ENCODE measurements around the gene RCCD1. TPM values are rescaled to one million over a fixed set of nuclear protein-coding genes. Genes with fewer than 3 reads are reported as not detected.

The RCCD1 gene
- total RNA-seq, 6 experiments from 2014 or later = 13.7 to 16.4 (median 14.2) TPM

DNA sequence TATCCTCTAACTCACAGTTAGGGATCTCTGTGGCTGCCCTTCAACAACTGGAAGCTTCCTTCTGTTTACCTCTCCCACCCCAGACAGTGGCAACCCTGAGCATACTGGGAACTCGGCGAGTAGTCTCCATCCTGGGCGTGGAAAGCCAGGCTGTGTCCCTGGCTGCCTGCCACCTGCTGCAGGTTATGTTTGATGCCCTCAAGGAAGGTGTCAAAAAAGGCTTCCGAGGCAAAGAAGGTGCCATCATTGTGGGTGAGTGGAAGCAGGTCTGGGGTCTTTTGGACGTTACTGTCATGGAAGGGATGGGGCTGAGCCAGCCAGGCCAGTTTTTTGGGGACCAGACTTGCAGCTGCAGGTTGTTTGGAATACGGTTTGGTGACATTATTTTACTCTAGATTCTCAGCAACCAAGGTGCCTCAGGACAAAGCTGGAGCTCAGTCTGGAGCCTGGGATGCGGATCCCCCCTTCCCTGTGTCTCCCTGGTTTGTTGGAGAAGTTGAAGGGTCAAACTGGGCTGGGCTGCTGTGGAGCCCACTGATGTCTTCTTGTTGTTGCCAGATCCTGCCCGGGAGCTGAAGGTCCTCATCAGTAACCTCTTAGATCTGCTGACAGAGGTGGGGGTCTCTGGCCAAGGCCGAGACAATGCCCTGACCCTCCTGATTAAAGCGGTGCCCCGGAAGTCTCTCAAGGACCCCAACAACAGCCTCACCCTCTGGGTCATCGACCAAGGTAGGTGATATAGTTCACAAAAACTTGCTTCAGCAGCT is 12.1 kb upstream of the RCCD1 start:
- Mint-ChIP-seq H3K9me3 (no peaks in the 10 kb centered on the region), H3K27me3 (ENCODE audit: insufficient read depth) (no peaks in the 10 kb centered on the region), H3K27ac (no peak overlapping the region), H3K4me1 (ENCODE audit: low read depth) (no peaks in the 10 kb centered on the region), H3K36me3 (ENCODE audit: low read depth) (peaks cover 14% of the 10 kb centered on the region), H3K4me3 (no peak overlapping the region)
- TF ChIP-seq, protein P1, sequence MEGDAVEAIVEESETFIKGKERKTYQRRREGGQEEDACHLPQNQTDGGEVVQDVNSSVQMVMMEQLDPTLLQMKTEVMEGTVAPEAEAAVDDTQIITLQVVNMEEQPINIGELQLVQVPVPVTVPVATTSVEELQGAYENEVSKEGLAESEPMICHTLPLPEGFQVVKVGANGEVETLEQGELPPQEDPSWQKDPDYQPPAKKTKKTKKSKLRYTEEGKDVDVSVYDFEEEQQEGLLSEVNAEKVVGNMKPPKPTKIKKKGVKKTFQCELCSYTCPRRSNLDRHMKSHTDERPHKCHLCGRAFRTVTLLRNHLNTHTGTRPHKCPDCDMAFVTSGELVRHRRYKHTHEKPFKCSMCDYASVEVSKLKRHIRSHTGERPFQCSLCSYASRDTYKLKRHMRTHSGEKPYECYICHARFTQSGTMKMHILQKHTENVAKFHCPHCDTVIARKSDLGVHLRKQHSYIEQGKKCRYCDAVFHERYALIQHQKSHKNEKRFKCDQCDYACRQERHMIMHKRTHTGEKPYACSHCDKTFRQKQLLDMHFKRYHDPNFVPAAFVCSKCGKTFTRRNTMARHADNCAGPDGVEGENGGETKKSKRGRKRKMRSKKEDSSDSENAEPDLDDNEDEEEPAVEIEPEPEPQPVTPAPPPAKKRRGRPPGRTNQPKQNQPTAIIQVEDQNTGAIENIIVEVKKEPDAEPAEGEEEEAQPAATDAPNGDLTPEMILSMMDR (IDR thresholded peaks at IDR 0.05) = no peak
- DNase-seq = no peak

DNA sequence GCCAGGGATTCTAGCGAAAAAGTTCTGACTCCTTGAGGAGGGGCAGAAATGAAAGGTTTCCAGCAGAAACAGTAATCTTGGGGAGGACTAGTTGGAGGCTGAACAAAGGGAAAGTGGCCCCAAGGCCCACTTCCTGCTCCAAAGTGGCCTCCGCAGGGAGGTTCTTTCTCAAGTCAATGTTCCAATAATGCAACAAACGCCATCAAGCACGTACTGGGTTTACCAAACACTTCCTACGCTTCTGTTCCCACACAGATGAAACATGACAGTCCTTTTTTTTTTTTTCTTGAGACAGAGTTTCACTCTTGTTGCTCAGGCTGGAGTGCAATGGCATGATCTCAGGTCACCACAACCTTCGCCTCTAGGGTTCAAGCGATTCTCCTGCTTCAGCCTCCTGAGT is 9.6 kb upstream of the RCCD1 start:
- H3K36me3 Mint-ChIP-seq (ENCODE audit: low read depth) = peaks cover 28% of the 10 kb centered on the region
- H3K9me3 Mint-ChIP-seq = no peaks in the 10 kb centered on the region
- TF ChIP-seq, protein P1 (IDR thresholded peaks at IDR 0.05) = no peak
- no peak for DNase-seq
- H3K27me3 Mint-ChIP-seq (ENCODE audit: insufficient read depth) = peaks cover 4% of the 10 kb centered on the region; the same call in 1 of the 2 replicates
- peaks cover 15% of the 10 kb centered on the region for H3K4me1 Mint-ChIP-seq (ENCODE audit: low read depth)
- no peak overlapping the region for H3K4me3 Mint-ChIP-seq
- no peak overlapping the region for H3K27ac Mint-ChIP-seq

DNA sequence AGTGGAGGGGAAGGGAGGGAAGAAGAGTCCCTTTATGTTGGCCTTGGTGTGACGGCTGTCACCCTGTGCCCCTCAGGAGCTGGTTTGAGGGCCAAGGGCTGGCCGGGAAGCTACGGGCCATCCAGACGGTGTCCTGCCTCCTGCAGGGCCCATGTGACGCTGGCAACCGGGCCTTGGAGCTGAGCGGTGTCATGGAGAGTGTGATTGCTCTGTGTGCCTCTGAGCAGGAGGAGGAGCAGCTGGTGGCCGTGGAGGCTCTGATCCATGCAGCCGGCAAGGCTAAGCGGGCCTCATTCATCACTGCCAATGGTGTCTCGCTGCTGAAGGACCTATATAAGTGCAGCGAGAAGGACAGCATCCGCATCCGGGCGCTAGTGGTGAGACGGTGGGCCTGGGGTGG is 8.1 kb upstream of the RCCD1 start:
- DNase-seq = no peak
- H3K36me3 Mint-ChIP-seq (ENCODE audit: low read depth) = peaks cover 28% of the 10 kb centered on the region
- no peak overlapping the region for H3K27ac Mint-ChIP-seq
- peaks cover 15% of the 10 kb centered on the region for H3K4me1 Mint-ChIP-seq (ENCODE audit: low read depth)
- TF ChIP-seq, protein P1 (IDR thresholded peaks at IDR 0.05) = no peak
- H3K27me3 Mint-ChIP-seq (ENCODE audit: insufficient read depth) = peaks cover 4% of the 10 kb centered on the region; the same call in 1 of the 2 replicates
- H3K9me3 Mint-ChIP-seq = no peaks in the 10 kb centered on the region
- no peak overlapping the region for H3K4me3 Mint-ChIP-seq

DNA sequence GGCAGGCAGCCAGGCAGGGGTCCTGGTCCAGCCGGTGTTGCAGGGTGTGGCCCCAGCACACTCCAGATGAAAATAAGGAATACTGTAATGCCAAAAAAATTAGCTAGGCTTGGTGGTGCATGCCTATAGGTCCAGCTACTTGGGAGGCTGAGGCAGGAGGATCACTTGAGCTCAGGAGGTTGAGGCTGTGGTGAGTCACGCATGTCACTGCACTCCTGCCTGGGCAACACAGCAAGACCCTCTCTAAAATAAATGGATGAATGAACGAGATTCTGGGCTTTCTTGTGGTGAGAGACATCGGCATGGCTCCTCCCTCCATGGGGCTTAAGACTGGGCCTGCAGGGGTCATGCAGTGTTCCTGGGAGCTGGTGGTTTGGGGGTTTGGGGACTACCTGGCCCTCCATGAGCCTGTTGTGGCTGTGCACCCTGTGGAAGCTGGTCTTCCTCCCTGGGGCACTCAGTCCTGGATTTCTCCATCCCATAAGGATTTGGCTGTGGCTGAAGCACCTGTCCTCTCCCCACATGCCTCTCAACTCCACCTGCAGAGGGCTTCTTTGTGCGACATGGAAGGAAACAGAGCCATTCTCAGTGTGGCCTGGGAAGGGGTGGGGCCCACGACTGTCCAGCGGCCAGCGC is 7.6 kb upstream of the RCCD1 start:
- TF ChIP-seq, protein P1 (IDR thresholded peaks at IDR 0.05) = no peak
- Mint-ChIP-seq H3K4me1 (ENCODE audit: low read depth) (peaks cover 15% of the 10 kb centered on the region), H3K4me3 (no peak overlapping the region), H3K27ac (no peak overlapping the region), H3K27me3 (ENCODE audit: insufficient read depth) (peaks cover 4% of the 10 kb centered on the region; the same call in 1 of the 2 replicates), H3K36me3 (ENCODE audit: low read depth) (peaks cover 31% of the 10 kb centered on the region), H3K9me3 (no peaks in the 10 kb centered on the region)
- no peak for DNase-seq

DNA sequence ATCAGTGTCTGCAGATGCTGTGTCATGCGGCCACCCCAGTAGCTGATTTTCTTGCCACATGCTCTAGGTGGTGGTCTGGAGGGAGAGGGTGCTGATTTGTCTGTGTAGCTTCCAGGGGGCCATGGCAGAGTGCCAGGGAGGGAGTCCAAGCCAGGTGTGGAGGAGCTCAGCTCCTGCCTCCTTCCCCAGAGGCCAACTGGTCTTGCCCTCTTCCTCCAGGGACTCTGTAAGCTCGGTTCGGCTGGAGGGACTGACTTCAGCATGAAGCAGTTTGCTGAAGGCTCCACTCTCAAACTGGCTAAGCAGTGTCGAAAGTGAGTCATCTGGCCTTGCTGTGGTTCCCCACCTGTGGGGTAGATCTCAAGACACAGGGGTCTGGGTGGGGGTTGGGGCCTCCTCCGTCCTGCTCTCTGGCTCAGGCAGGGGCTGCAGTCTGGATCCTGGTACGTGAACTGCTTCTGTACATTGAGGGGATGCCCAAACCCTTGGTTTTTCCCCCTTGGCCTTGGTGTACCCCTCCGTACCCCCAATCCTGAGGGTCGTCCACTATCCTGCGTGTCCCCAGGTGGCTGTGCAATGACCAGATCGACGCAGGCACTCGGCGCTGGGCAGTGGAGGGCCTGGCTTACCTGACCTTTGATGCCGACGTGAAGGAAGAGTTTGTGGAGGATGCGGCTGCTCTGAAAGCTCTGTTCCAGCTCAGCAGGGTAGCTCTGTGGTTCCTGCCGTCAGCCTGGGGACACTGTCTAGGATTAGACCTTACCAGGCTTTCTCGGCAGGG is 6.9 kb upstream of the RCCD1 start:
- H3K36me3 Mint-ChIP-seq (ENCODE audit: low read depth) = peaks cover 38% of the 10 kb centered on the region
- TF ChIP-seq, protein P1 (IDR thresholded peaks at IDR 0.05) = no peak

More for the DNA sequence above, 6.9 kb upstream of the RCCD1 start:
- no peak for DNase-seq
- H3K9me3 Mint-ChIP-seq = no peaks in the 10 kb centered on the region
- no peak overlapping the region for H3K4me3 Mint-ChIP-seq
- H3K4me1 Mint-ChIP-seq (ENCODE audit: low read depth) = peaks cover 15% of the 10 kb centered on the region
- no peak overlapping the region for H3K27ac Mint-ChIP-seq
- peaks cover 6% of the 10 kb centered on the region; the same call in 1 of the 2 replicates for H3K27me3 Mint-ChIP-seq (ENCODE audit: insufficient read depth)

All from HFFc6 (cell line).